Measurements from ENCODE around the gene SLAMF9.

GRCh38 chr1:159983681-159984080 is 29.6 kb upstream of the SLAMF9 start:
- TF ChIP-seq CTCF (IDR thresholded peaks at IDR 0.05; ENCODE audit: low read depth, low read length, poor library complexity, severe bottlenecking) (no peak), EZH2phosphoT487 (IDR thresholded peaks at IDR 0.05; ENCODE audit: borderline replicate concordance, low read length) (no peak)

Data from DOHH2 (cell line).